Activated gamma-delta T cell treated with Interleukin-2 at 50 U/mL for 16 hours (primary cell): Measurements from ENCODE around the gene PDXP.

Experiments
- DNase-seq: peaks from one replicate; pipeline ENCODE4 v3.0.0-alpha.2; 2020

Gene PDXP

DNA sequence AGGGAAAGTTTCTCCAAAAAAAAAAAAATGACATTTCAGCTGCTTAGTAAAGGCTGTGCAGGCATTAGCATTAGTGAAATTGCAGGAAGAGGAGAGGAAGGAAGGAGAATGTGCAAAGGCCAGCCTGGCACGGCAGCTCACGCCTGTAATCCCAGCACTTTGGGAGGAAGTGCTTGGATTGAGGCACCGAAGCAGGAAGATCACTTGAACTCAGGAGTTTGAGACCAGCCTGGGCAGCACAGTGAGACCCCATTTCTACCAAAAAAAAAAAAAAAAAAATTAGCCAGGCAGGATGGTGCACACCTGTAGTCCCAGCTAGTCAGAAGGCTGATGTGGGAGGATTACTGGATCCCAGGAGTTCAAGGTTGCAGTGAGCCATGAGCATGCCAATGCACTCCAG, 46.1 kb downstream of the PDXP start:
- DNase-seq: no peak

DNA sequence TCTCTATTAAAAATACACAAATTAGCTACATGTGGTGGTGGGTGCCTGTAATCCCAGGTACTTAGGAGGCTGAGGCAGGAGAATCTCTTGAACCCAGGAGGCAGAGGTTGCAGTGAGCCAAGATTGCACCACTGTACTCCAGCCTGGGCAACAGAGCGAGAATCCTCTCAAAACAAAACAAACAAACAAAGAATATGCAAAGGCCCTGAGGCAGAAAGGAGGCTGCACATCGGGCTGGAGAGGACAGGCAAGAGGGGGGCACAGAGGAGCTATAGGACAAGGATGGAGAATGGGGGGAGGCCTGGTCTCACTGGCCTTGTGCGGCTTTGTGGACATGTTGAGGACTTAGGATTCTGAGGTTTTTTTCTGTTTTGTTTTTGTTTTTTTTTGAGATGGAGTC, 46.7 kb downstream of the PDXP start:
- DNase-seq: no peak

DNA sequence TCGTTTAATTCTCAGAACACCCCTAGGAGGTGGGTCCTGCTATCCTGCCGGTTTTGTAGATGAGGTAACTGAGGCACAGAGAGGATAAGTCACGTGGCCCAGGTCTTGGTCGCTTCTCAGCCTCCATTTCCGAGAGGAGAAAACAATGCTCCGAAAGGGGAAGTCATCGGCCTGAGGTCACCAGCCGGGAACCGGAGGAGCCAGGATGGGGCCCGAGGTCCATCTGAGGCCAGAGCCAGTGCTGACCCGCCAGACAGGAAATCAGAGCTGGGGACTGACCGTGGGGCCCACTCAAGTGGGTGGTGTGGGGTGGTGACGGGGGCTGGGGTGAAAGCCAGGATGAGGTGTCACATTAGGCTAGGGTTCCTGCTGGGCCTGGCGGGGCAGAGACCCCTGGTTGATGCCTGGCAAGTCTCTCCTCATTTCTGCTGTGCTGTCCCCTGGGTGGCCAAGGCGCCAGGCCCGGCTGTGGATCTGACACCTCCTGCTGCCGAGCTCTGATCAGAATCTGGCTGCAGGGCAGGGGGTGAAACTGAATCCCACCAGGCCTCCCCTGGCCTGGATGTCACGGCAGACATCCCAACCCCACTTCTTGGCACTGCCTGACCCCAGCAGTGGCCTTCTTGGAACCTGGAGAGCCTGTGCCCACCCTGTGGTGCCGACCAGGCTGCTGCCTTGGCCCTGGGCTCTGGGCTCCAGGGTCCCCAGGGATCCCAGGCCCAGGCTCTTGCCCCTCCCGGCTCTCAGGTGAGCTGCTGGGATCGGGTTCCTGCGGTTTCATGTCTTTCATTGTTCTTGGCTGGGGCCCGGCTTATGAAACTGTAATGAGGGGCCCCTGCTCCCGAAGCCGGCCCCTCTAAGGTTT, 50.3 kb downstream of the PDXP start:
- DNase-seq: no peak

DNA sequence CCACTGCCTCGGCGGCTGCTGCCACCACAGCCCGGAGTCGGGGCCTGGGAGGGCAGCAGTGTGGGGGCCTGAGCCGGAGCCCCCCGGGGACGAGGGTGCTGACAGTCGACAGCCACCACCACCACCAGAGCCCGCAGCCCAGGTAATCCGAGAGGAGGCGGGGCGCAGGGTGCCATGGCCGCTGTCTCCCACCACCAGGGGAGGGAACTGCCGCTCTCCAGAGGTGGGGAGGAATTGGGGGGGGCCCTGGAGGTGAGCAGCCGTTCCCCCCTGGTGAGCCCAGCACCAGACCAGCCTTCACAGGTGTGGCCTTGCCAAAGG, 50.9 kb downstream of the PDXP start:
- DNase-seq: no peak

DNA sequence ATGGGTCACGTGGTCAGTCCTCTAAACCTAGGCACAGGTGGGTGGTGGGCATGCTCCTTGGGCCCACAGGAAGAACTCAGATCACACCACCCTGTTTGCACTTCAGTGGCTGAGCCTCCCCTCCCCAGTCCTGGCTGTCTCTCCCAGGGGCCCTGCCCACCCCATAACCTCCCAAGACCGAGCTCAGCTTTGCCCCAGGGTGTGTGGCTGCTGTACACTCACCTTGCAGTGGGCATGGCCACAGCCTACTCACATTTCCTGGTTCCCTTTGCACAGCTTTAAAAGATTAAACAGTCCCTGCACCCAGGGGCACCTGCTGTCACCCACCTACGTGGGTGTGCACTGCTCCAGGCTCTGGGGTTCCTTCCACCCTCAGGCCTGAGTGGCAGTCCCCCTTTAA, 52.2 kb downstream of the PDXP start:
- no peak for DNase-seq

DNA sequence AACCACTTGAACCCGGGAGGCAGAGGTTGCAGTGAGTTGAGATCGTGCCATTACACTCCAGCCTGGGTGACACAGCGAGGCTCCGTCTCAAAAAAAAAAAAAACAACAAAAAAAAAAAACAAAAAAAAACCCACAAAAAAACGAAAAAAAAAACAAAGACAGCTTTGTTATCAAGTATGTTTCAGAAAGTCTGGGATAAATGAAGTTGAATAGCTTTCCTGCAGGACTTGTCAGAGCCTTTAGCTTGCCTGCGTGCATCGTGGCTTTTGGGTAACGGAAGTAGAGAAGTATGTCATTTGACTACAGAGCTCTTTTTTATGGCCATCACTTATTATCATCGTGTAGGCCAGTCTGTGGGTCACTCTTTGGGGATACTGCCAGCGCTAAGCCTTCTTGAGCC, 53.0 kb downstream of the PDXP start:
- DNase-seq: no peak

DNA sequence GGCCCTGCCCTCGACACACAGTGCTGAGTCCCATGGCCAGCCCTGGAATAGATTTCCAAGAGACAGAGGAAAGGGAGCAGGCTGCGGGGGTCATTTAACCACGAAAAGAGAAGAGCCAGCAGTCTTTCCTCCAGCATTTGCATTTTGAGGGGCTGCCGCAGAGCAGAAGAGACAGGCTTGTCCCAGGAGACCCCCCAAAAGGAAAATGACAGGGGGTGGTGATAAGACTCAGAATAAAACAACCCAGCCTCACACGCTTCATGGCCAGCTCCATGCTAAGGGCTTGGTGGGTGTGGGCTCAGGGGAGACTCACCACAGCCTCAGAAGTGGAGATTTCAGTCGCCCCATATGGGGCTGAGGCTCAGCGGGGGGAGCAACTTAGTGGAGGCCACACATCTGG, 55.2 kb downstream of the PDXP start:
- no peak for DNase-seq

DNA sequence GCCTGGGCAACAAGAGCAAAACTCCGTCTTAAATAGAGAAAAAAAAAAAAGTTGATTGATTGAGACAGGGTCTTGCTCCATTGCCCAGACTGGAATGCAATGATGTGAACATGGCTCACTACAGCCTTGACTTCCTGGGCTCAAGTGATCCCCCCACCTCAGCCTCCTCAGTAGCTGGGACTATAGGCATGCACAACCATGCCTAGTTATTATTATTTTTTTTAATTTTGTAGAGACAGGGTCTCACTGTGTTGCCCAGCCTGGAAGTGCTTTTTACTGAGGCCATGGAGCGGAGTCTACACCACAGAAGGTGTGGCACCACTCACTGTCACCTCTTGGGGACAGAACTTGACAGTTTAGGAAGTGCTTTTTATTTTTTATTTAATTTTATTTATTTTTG, 56.1 kb downstream of the PDXP start:
- DNase-seq: no peak

DNA sequence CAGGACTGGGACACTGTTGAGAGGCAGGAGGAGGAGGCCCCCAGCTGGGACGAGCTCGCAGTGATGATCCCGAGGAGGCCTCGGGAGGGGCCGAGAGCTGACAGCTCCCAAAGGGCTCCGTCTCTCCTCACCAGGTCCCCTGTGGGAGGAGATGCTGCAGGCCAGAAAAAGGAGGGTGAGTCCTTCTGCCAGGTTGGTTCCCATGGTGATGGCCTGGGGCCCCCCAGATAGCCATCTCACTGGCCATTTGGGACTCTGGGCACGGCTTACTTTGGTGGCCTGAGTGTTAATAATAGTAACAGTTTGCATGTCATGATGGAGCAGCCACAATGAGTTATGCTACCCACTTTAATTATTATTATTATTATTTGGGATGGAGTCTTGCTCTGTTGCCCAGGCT, 57.2 kb downstream of the PDXP start:
- no peak for DNase-seq
